Endodermal cell (in vitro differentiated cells): Measurements from ENCODE around the gene LIPC. TPM values are rescaled to one million over a fixed set of nuclear protein-coding genes. Genes with fewer than 3 reads are reported as not detected.

Source experiments
- DNase-seq: peaks from one replicate; pipeline ENCODE4 v3.0.0-alpha.2; 2017
- H3K27ac ChIP-seq: 2 replicates; pipeline ENCODE4 v1.5.1; 2013; ENCODE audit warnings: mild to moderate bottlenecking, low read depth, low read length, moderate library complexity
- H3K27me3 ChIP-seq: 2 replicates; pipeline ENCODE4 v1.6.1; 2013; ENCODE audit warnings: mild to moderate bottlenecking, low read length, moderate library complexity; ENCODE audit not compliant: insufficient read depth, control insufficient read depth, poor library complexity, severe bottlenecking
- H3K36me3 ChIP-seq: 2 replicates; pipeline ENCODE4 v1.7.0; 2013; ENCODE audit warnings: mild to moderate bottlenecking, low read length, moderate library complexity; ENCODE audit not compliant: control insufficient read depth, insufficient read depth
- H3K4me1 ChIP-seq: one replicate; pipeline ENCODE4 v1.7.0; 2013; ENCODE audit warnings: low read length; ENCODE audit not compliant: control insufficient read depth, insufficient read depth
- H3K4me3 ChIP-seq: 2 replicates; pipeline ENCODE4 v1.5.1; 2013; ENCODE audit warnings: mild to moderate bottlenecking, low read length, moderate library complexity
- H3K9ac ChIP-seq: 2 replicates; pipeline ENCODE4 v1.6.1; 2013; ENCODE audit warnings: mild to moderate bottlenecking, low read length, moderate library complexity; ENCODE audit not compliant: poor library complexity, severe bottlenecking; ENCODE audit errors: extremely low read depth
- H3K9me3 ChIP-seq: 2 replicates; pipeline ENCODE4 v1.6.1; 2013; ENCODE audit warnings: mild to moderate bottlenecking, low read length, moderate library complexity; ENCODE audit not compliant: control insufficient read depth
- H3K27ac Mint-ChIP-seq: 2 replicates; pipeline ENCODE4 v1.8.0; 2020; ENCODE audit warnings: mixed read lengths
- H3K27me3 Mint-ChIP-seq: 2 replicates; pipeline ENCODE4 v1.8.0; 2021; ENCODE audit warnings: mild to moderate bottlenecking, mixed read lengths; ENCODE audit not compliant: insufficient read depth
- H3K36me3 Mint-ChIP-seq: 2 replicates; pipeline ENCODE4 v1.8.0; 2020; ENCODE audit warnings: low read depth, mixed read lengths
- H3K4me1 Mint-ChIP-seq: 2 replicates; pipeline ENCODE4 v1.8.0; 2020; ENCODE audit warnings: mixed read lengths
- H3K4me3 Mint-ChIP-seq: 2 replicates; pipeline ENCODE4 v1.8.0; 2020; ENCODE audit warnings: mild to moderate bottlenecking, moderate library complexity, mixed read lengths
- H3K9me3 Mint-ChIP-seq: 2 replicates; pipeline ENCODE4 v1.8.0; 2020; ENCODE audit warnings: mild to moderate bottlenecking, mixed read lengths
- CTCF ChIP-seq: fragments of 200-600 bp; sonication (generic); conservative IDR thresholded peaks from 2 replicates; pipeline ENCODE4 v1.5.0; 2021; ENCODE audit warnings: antibody characterized with exemption, mild to moderate bottlenecking
- WGBS, 2 experiments: methylation state at CpG; one replicate each; pipeline versions ENCODE4 v1.1.5 to v1.1.7; 2013; ENCODE audit warnings: missing lambda C conversion rate in 2 of 2, mixed read lengths in 1 of 2; ENCODE audit not compliant: insufficient coverage in 1 of 2, insufficient read length in 1 of 2; 5-methylcytosine and 5-hydroxymethylcytosine counted together
- total RNA-seq, 2 donors: library from RNA; stranded (reverse); fragmentation: NEBNext Ultra II Directional in 1 of 2; extraction: Animal tissue kit (Norgen Biotek cat#: 25700) in 1 of 2; gene quantifications; 2 replicates in 1 of 2; 3 replicates in 1 of 2; pipeline ENCODE4 v1.2.1, GENCODE V29; 2021

LIPC gene
- total RNA-seq, 2 donors from 2014 or later, result not detected

DNA sequence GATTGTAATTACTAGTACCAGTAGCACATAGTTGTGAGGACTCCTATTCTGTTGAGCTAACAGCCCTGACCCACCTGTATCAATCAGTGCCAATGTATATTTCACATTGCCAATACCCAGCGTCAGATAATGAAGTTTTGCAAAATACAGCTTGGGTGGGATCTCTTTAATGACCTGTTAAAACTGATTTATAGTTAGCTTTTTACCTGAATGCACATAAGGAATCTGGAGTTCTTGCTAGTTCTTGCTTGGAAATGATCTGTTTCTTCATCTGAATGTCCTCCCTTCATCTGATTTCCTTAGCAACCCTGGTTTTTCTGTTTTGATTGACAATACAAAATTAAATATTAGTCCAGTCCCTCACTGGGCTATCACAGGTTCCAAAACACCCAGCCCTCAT lies 62.8 kb downstream of the LIPC start:
- H3K36me3 Mint-ChIP-seq, result no peaks in the 10 kb centered on the region
- no peak overlapping the region for H3K4me3 Mint-ChIP-seq
- 96% methylated on average over 1 of the region's 1 CpG; no CpG with 5 or more reads in 1 of the 2 experiments for WGBS, 2 experiments
- H3K4me1 Mint-ChIP-seq, result peaks cover 22% of the 10 kb centered on the region
- H3K27me3 Mint-ChIP-seq, result peaks cover 2% of the 10 kb centered on the region
- Histone ChIP-seq H3K27me3 (no peaks in the 10 kb centered on the region), H3K9me3 (peaks cover 8% of the 10 kb centered on the region), H3K27ac (no peak overlapping the region), H3K4me1 (no peaks in the 10 kb centered on the region), H3K9ac (no peak overlapping the region), H3K36me3 (no peaks in the 10 kb centered on the region), H3K4me3 (no peak overlapping the region)
- peaks cover 12% of the 10 kb centered on the region for H3K9me3 Mint-ChIP-seq
- H3K27ac Mint-ChIP-seq, result no peak overlapping the region
- DNase-seq, result no peak
- TF ChIP-seq CTCF, result no peak

DNA sequence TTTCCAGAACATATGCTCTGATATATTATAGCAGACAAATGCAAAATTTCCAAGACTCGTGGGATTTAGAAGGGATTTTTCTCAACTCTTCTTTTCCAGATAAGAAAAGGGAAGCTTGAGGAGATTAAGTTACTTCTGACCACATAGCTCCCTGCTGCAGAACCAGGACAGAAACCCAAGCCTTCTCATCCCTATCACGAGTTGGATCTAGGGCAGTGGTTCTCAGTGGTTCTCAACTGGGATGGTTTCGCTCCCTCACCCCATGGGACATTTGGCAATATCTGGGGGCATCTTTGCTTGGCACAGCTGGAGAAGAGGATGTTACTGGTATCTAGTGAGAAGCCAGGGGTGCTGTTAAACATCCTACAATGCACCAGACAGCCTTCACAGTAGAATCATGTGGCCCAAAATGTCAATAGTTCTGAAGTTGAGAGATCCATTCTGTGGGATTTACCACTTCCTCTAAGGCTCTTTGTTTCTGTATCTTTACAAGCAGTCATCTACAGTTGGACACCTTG lies 64.2 kb downstream of the LIPC start:
- H3K4me3 Mint-ChIP-seq, result no peak overlapping the region
- no peaks in the 10 kb centered on the region for H3K36me3 Mint-ChIP-seq
- Histone ChIP-seq H3K27ac (no peak overlapping the region), H3K27me3 (no peaks in the 10 kb centered on the region), H3K9ac (no peak overlapping the region), H3K4me3 (no peak overlapping the region), H3K9me3 (no peaks in the 10 kb centered on the region), H3K4me1 (no peaks in the 10 kb centered on the region), H3K36me3 (no peaks in the 10 kb centered on the region)
- peaks cover 22% of the 10 kb centered on the region for H3K4me1 Mint-ChIP-seq
- H3K9me3 Mint-ChIP-seq, result no peaks in the 10 kb centered on the region
- no peak overlapping the region for H3K27ac Mint-ChIP-seq
- no peak for DNase-seq
- 90 to 100% methylated on average over 1 to 3 of the region's 3 CpGs for WGBS, 2 experiments
- H3K27me3 Mint-ChIP-seq, result peaks cover 2% of the 10 kb centered on the region
- TF ChIP-seq CTCF, result no peak

DNA sequence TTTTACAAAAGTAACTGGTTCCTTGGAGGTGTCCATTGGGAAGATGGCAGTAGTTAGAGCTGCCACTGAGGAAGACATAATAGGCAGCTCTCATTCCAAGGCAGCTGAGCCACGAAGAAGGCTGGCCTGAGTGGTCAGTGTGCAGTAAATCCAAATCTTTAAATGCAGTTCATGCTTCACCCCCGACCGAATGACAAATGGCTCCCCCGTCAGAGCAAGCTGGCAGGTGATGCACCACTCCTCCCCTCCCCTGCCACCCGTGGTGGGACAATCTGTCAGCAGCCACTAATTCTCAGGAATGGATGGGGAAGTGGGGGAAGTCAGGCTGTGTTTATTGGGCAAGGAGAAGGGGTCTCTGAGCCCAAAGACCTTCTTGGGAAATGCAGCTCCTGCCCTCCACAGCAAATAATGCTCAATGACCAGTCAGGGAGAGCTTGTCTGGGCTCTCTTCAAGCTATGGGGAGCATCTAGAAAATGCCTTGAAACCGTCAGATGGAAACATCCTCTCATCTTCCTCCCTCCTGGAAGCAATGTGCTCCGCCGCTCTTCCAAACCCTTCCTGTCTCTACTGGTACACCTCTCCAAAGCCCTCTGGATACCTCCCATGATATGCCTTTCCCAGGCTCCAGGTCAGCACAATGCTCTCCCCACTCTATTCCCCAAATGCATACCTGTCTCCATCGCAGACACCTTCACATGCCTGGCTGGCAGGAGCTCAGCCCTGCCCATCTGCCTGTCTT lies 65.4 kb downstream of the LIPC start:
- WGBS, 2 experiments, result 91 to 95% methylated on average over 8 to 9 of the region's 9 CpGs

More for the DNA sequence above, 65.4 kb downstream of the LIPC start:
- Mint-ChIP-seq H3K36me3 (no peaks in the 10 kb centered on the region), H3K4me3 (no peak overlapping the region), H3K27ac (no peak overlapping the region), H3K4me1 (peaks cover 22% of the 10 kb centered on the region), H3K9me3 (no peaks in the 10 kb centered on the region), H3K27me3 (peaks cover 2% of the 10 kb centered on the region)
- H3K9me3 ChIP-seq, result no peaks in the 10 kb centered on the region
- H3K36me3 ChIP-seq, result no peaks in the 10 kb centered on the region
- no peak for DNase-seq
- H3K9ac ChIP-seq, result no peak overlapping the region
- no peak for TF ChIP-seq CTCF
- no peak overlapping the region for H3K27ac ChIP-seq
- no peaks in the 10 kb centered on the region for H3K27me3 ChIP-seq
- no peak overlapping the region for H3K4me3 ChIP-seq
- H3K4me1 ChIP-seq, result no peaks in the 10 kb centered on the region
